ENCODE measurements around the gene CGB5.

Gene CGB5

DNA sequence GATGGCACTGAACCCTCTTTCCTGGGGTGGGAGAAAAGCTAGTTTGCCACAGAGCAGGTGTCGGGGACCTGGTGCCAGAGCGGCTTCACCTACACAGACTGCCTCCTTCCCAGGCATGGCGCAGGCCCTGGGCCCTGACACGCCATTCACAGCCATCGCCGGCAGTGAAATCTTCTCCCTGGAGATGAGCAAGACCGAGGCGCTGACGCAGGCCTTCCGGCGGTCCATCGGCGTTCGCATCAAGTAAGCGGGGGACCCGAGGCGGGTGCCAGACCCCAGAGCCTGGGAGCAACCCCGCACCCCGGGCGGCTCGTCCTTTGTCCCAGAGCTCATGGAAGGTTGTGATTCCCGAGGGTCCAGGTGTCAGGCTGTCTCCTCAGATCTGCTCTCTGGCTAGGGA is 36.7 kb upstream of the CGB5 start:
- Histone ChIP-seq H3K36me3 (ENCODE audit: control insufficient read depth in 2 of 2, insufficient read depth in 1 of 2, low read length in 2 of 2) (peaks cover 57 to 83% of the 10 kb centered on the region in 2 experiments), H3K4me3 (ENCODE audit: low read depth, low read length) (no peak overlapping the region), H3K9me3 (ENCODE audit: control insufficient read depth, insufficient read depth, low read depth, low read length) (no peaks in the 10 kb centered on the region), H3K27ac (ENCODE audit: extremely low read depth, low read depth, low read length) (no peak overlapping the region), H3K4me1 (ENCODE audit: control insufficient read depth, insufficient read depth, low read length) (no peaks in the 10 kb centered on the region)
- TF ChIP-seq PBX3 (CRISPR knock-in tag; IDR thresholded peaks at IDR 0.05) (no peak), GLI2 (tag by site-specific recombination; IDR thresholded peaks at IDR 0.05; ENCODE audit: borderline replicate concordance, low read depth) (no peak), ZNF518A (tag by site-specific recombination; conservative IDR thresholded peaks at IDR 0.05; ENCODE audit: low read depth) (no peak), ZNF544 (tag by site-specific recombination; IDR thresholded peaks at IDR 0.05) (no peak), GLIS2 (tag by site-specific recombination; IDR thresholded peaks at IDR 0.05) (no peak), ZNF621 (tag by site-specific recombination; IDR thresholded peaks at IDR 0.05) (no peak), KLF7 (tag by site-specific recombination; IDR thresholded peaks at IDR 0.05; ENCODE audit: borderline replicate concordance) (no peak), GFI1B (tag by site-specific recombination; IDR thresholded peaks at IDR 0.05) (no peak), SALL2 (tag by site-specific recombination; IDR thresholded peaks at IDR 0.05; ENCODE audit: borderline replicate concordance) (no peak), PATZ1 (tag by site-specific recombination; IDR thresholded peaks at IDR 0.05) (no peak), ZNF768 (tag by site-specific recombination; IDR thresholded peaks at IDR 0.05) (no peak), ZFP41 (tag by site-specific recombination; IDR thresholded peaks at IDR 0.05; ENCODE audit: borderline replicate concordance) (no peak), ZNF155 (tag by site-specific recombination; IDR thresholded peaks at IDR 0.05) (no peak), ZNF654 (tag by site-specific recombination; IDR thresholded peaks at IDR 0.05; ENCODE audit: low read depth) (no peak), ZNF585B (tag by site-specific recombination; IDR thresholded peaks at IDR 0.05) (no peak), OSR2 (tag by site-specific recombination; IDR thresholded peaks at IDR 0.05) (no peak), ZNF704 (tag by site-specific recombination; IDR thresholded peaks at IDR 0.05) (no peak)
- TF ChIP-seq, protein P1, sequence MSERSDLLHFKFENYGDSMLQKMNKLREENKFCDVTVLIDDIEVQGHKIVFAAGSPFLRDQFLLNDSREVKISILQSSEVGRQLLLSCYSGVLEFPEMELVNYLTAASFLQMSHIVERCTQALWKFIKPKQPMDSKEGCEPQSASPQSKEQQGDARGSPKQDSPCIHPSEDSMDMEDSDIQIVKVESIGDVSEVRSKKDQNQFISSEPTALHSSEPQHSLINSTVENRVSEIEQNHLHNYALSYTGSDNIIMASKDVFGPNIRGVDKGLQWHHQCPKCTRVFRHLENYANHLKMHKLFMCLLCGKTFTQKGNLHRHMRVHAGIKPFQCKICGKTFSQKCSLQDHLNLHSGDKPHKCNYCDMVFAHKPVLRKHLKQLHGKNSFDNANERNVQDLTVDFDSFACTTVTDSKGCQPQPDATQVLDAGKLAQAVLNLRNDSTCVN (tag by site-specific recombination; optimal IDR thresholded peaks at IDR 0.05) = no peak
- CTCF ChIA-PET = interaction anchor here (2.4 to 9.4 kb wide), 2 partner anchors 8 to 13 kb away, joined by 15 to 133 read pairs; partner anchors contain the start of genes GYS1 and RUVBL2
- POLR2A ChIA-PET = interaction anchor here (1.2 kb wide), 1 partner anchor 13 kb away, joined by 6 read pairs; the partner anchor contains the start of genes GYS1 and RUVBL2
